GM23338 (cell line): Measurements from ENCODE around the gene GRK3. TPM values are rescaled to one million over a fixed set of nuclear protein-coding genes. Genes with fewer than 3 reads are reported as not detected.

ENCODE experiments used
- ATAC-seq: fragments of 200-7000 bp; cut with Tn5 transposase; 3 replicates; pipeline ENCODE4 v1.9.1; 2020
- DNase-seq: peaks from one replicate; pipeline ENCODE4 v3.0.0-alpha.2; 2015; ENCODE audit warnings: low spot score
- H2AFZ ChIP-seq: fragments of 200-600 bp; sonication (generic); 2 replicates; pipeline ENCODE4 v1.8.0; 2016; ENCODE audit warnings: antibody characterized with exemption, mild to moderate bottlenecking, moderate library complexity
- H3F3A ChIP-seq: fragments of 200-600 bp; sonication (generic); replicated peaks from 2 replicates; pipeline ENCODE4 v1.8.0; 2017; ENCODE audit warnings: antibody characterized with exemption, mixed run types, low read depth
- H3K27ac ChIP-seq: fragments of 200-600 bp; sonication (generic); 2 replicates; pipeline ENCODE4 v1.6.1; 2016; ENCODE audit warnings: low read depth
- H3K27me3 ChIP-seq: fragments of 200-600 bp; sonication (generic); 2 replicates; pipeline ENCODE4 v1.8.0; 2016; ENCODE audit warnings: mild to moderate bottlenecking, mixed run types, moderate library complexity; ENCODE audit not compliant: insufficient read depth
- H3K36me3 ChIP-seq: fragments of 200-600 bp; sonication (generic); 2 replicates; pipeline ENCODE4 v1.8.0; 2016; ENCODE audit warnings: mild to moderate bottlenecking; ENCODE audit not compliant: insufficient read depth
- H3K4me1 ChIP-seq: fragments of 200-600 bp; sonication (generic); 2 replicates; pipeline ENCODE4 v1.8.0; 2016; ENCODE audit warnings: mild to moderate bottlenecking, moderate library complexity; ENCODE audit not compliant: insufficient read depth
- H3K4me2 ChIP-seq: fragments of 200-600 bp; sonication (generic); 2 replicates; pipeline ENCODE4 v1.7.1; 2017; ENCODE audit warnings: mixed run types
- H3K4me3 ChIP-seq: fragments of 200-600 bp; sonication (generic); 2 replicates; pipeline ENCODE4 v1.6.1; 2016; ENCODE audit warnings: mixed run types
- H3K79me2 ChIP-seq: fragments of 200-600 bp; sonication (generic); replicated peaks from 2 replicates; pipeline ENCODE4 v1.8.0; 2017; ENCODE audit warnings: mild to moderate bottlenecking; ENCODE audit not compliant: insufficient read depth
- H3K9me2 ChIP-seq: fragments of 200-600 bp; sonication (generic); 2 replicates; pipeline ENCODE4 v1.8.0; 2017; ENCODE audit not compliant: insufficient read depth
- H4K20me1 ChIP-seq: fragments of 200-600 bp; sonication (generic); replicated peaks from 2 replicates; pipeline ENCODE4 v1.8.0; 2017; ENCODE audit warnings: mild to moderate bottlenecking; ENCODE audit not compliant: insufficient read depth
- H3K27ac Mint-ChIP-seq: 2 replicates; pipeline ENCODE4 v1.8.0; 2020; ENCODE audit warnings: inconsistent platforms, mild to moderate bottlenecking, moderate library complexity, mixed read lengths
- H3K27me3 Mint-ChIP-seq: 3 replicates; pipeline ENCODE4 v1.8.0; 2022; ENCODE audit warnings: low read depth, mild to moderate bottlenecking, moderate library complexity, mixed read lengths, inconsistent platforms; ENCODE audit not compliant: insufficient read depth, poor library complexity
- H3K36me3 Mint-ChIP-seq: 3 replicates; pipeline ENCODE4 v1.8.0; 2021; ENCODE audit warnings: low read depth, mild to moderate bottlenecking, inconsistent platforms, moderate library complexity, mixed read lengths
- H3K4me1 Mint-ChIP-seq: 3 replicates; pipeline ENCODE4 v1.8.0; 2020; ENCODE audit warnings: mild to moderate bottlenecking, inconsistent platforms, mixed read lengths
- H3K4me3 Mint-ChIP-seq: 3 replicates; pipeline ENCODE4 v1.8.0; 2021; ENCODE audit warnings: moderate library complexity, mild to moderate bottlenecking, inconsistent platforms, mixed read lengths
- H3K9me3 Mint-ChIP-seq: 3 replicates; pipeline ENCODE4 v1.8.0; 2020; ENCODE audit warnings: moderate library complexity, mild to moderate bottlenecking, inconsistent platforms, mixed read lengths
- CREB1 ChIP-seq: fragments of 250-450 bp; sonication (Bioruptor Pico); IDR thresholded peaks from 2 replicates; pipeline ENCODE4 v1.5.0; 2020; ENCODE audit warnings: low read depth, mild to moderate bottlenecking, moderate library complexity
- EZH2 ChIP-seq: fragments of 200-600 bp; sonication (generic); IDR thresholded peaks from one replicate; pipeline ENCODE4 v1.8.0; 2017; ENCODE audit warnings: antibody characterized with exemption, mild to moderate bottlenecking, low read depth; ENCODE audit not compliant: unreplicated experiment
- EZH2phosphoT487 ChIP-seq: fragments of 200-600 bp; sonication (generic); IDR thresholded peaks from one replicate; pipeline ENCODE4 v1.8.1; 2018; ENCODE audit warnings: antibody characterized with exemption; ENCODE audit not compliant: unreplicated experiment
- JUNB ChIP-seq: IDR thresholded peaks from one replicate; pipeline ENCODE4 v1.6.1; 2016; ENCODE audit warnings: antibody characterized with exemption; ENCODE audit not compliant: unreplicated experiment
- NANOG ChIP-seq: IDR thresholded peaks from 2 replicates; pipeline ENCODE4 v1.6.1; 2016; ENCODE audit warnings: antibody characterized with exemption, borderline replicate concordance
- STAT1 ChIP-seq: IDR thresholded peaks from one replicate; pipeline ENCODE4 v1.6.1; 2016; ENCODE audit warnings: antibody characterized with exemption; ENCODE audit not compliant: unreplicated experiment
- ZNF331 ChIP-seq: fragments of 250-450 bp; sonication (Bioruptor Pico); IDR thresholded peaks from 2 replicates; pipeline ENCODE4 v1.5.0; 2020; ENCODE audit warnings: low read depth, mild to moderate bottlenecking, moderate library complexity
- polyA plus RNA-seq: library from polyadenylated mRNA; unstranded; fragments of >200 nt; fragmentation: Nextera tagmentation; extraction: Ambion mirVana; gene quantifications from 2 replicates; pipeline ENCODE4 v1.2.1, GENCODE V29; 2016
- total RNA-seq: library from RNA; depleted of rRNA; stranded (reverse); fragments of >200 nt; shearing (Covaris generic); gene quantifications from 2 replicates; pipeline ENCODE4 v1.2.3, GENCODE V29; 2014
- TF ChIP-seq, protein P1 (sequence below): fragments of 250-450 bp; sonication (Bioruptor Pico); IDR thresholded peaks from 2 replicates; pipeline ENCODE4 v1.5.0; 2020; ENCODE audit warnings: mild to moderate bottlenecking, moderate library complexity
- TF ChIP-seq, protein P2 (sequence below), 2 experiments: fragments of 200-600 bp in 1 of 2; sonication (generic) in 1 of 2; conservative IDR thresholded peaks; 2 replicates each; pipeline versions ENCODE4 v1.5.1 to v1.6.1; 2016 to 2017; ENCODE audit warnings: antibody characterized with exemption in 2 of 2, low read depth in 2 of 2, mild to moderate bottlenecking in 2 of 2, moderate library complexity in 1 of 2

The GRK3 gene
- total and polyA plus RNA-seq, 2 experiments from 2014 or later: 6.0 to 25.3 TPM

DNA sequence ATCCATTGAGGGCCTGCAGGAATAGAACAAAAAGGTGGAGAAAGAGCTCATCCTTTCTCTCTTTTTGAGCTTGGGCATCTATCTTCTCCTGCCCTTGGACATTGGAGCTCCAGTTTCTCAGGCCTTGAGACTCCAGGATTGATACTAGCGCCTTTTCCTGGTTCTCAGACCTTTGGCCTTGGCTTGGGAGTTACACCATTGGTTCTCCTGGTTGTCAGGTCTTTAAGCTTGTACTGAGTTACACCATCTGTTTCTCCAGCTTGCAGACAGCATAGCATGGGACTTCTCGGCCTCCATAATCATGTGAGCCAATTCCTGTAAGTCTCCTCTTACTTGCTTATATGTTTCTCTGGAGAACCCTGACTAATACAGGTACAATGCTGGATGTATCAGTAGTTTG lies 72.6 kb downstream of the GRK3 start (continued):
- TF ChIP-seq, protein P1, sequence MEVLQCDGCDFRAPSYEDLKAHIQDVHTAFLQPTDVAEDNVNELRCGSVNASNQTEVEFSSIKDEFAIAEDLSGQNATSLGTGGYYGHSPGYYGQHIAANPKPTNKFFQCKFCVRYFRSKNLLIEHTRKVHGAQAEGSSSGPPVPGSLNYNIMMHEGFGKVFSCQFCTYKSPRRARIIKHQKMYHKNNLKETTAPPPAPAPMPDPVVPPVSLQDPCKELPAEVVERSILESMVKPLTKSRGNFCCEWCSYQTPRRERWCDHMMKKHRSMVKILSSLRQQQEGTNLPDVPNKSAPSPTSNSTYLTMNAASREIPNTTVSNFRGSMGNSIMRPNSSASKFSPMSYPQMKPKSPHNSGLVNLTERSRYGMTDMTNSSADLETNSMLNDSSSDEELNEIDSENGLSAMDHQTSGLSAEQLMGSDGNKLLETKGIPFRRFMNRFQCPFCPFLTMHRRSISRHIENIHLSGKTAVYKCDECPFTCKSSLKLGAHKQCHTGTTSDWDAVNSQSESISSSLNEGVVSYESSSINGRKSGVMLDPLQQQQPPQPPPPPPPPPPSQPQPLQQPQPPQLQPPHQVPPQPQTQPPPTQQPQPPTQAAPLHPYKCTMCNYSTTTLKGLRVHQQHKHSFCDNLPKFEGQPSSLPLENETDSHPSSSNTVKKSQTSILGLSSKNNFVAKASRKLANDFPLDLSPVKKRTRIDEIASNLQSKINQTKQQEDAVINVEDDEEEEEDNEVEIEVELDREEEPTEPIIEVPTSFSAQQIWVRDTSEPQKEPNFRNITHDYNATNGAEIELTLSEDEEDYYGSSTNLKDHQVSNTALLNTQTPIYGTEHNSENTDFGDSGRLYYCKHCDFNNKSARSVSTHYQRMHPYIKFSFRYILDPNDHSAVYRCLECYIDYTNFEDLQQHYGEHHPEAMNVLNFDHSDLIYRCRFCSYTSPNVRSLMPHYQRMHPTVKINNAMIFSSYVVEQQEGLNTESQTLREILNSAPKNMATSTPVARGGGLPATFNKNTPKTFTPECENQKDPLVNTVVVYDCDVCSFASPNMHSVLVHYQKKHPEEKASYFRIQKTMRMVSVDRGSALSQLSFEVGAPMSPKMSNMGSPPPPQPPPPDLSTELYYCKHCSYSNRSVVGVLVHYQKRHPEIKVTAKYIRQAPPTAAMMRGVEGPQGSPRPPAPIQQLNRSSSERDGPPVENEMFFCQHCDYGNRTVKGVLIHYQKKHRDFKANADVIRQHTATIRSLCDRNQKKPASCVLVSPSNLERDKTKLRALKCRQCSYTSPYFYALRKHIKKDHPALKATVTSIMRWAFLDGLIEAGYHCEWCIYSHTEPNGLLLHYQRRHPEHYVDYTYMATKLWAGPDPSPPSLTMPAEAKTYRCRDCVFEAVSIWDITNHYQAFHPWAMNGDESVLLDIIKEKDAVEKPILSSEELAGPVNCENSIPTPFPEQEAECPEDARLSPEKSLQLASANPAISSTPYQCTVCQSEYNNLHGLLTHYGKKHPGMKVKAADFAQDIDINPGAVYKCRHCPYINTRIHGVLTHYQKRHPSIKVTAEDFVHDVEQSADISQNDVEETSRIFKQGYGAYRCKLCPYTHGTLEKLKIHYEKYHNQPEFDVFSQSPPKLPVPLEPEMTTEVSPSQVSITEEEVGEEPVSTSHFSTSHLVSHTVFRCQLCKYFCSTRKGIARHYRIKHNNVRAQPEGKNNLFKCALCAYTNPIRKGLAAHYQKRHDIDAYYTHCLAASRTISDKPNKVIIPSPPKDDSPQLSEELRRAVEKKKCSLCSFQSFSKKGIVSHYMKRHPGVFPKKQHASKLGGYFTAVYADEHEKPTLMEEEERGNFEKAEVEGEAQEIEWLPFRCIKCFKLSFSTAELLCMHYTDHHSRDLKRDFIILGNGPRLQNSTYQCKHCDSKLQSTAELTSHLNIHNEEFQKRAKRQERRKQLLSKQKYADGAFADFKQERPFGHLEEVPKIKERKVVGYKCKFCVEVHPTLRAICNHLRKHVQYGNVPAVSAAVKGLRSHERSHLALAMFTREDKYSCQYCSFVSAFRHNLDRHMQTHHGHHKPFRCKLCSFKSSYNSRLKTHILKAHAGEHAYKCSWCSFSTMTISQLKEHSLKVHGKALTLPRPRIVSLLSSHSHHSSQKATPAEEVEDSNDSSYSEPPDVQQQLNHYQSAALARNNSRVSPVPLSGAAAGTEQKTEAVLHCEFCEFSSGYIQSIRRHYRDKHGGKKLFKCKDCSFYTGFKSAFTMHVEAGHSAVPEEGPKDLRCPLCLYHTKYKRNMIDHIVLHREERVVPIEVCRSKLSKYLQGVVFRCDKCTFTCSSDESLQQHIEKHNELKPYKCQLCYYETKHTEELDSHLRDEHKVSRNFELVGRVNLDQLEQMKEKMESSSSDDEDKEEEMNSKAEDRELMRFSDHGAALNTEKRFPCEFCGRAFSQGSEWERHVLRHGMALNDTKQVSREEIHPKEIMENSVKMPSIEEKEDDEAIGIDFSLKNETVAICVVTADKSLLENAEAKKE (CRISPR knock-in tag): no peak

DNA sequence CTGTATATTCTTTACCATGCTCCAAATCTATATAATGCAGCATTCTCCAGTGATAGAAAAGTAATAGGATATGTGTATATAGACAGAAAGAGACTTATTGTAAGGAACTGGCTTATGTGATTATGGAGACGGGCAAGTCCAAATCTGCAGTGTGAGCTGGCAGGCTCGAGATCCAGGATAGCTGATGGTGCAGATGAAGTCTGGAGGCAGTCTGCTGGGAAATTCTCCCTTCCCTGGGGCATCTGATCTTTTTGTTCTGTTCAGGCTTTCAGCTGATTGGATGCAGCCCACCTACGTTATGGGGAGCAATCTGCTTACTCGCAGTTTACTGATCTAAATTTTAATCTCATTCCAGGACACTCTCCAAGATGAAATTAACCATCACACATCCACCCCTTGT lies 73.2 kb downstream of the GRK3 start:
- no peak overlapping the region for H2AFZ ChIP-seq
- H3K27ac ChIP-seq: no peak overlapping the region
- no peak overlapping the region for H3K4me3 ChIP-seq
- H3K4me1 ChIP-seq: peaks cover 14% of the 10 kb centered on the region
- TF ChIP-seq EZH2phosphoT487: no peak
- TF ChIP-seq NANOG: no peak
- TF ChIP-seq JUNB: no peak
- no peak for TF ChIP-seq EZH2
- TF ChIP-seq CREB1 (CRISPR knock-in tag): no peak
- TF ChIP-seq ZNF331: no peak
- TF ChIP-seq, protein P2, sequence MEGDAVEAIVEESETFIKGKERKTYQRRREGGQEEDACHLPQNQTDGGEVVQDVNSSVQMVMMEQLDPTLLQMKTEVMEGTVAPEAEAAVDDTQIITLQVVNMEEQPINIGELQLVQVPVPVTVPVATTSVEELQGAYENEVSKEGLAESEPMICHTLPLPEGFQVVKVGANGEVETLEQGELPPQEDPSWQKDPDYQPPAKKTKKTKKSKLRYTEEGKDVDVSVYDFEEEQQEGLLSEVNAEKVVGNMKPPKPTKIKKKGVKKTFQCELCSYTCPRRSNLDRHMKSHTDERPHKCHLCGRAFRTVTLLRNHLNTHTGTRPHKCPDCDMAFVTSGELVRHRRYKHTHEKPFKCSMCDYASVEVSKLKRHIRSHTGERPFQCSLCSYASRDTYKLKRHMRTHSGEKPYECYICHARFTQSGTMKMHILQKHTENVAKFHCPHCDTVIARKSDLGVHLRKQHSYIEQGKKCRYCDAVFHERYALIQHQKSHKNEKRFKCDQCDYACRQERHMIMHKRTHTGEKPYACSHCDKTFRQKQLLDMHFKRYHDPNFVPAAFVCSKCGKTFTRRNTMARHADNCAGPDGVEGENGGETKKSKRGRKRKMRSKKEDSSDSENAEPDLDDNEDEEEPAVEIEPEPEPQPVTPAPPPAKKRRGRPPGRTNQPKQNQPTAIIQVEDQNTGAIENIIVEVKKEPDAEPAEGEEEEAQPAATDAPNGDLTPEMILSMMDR (conservative IDR thresholded peaks at IDR 0.05; ENCODE audit: low read depth in 2 of 2): no peak
- TF ChIP-seq STAT1: no peak
- no peaks in the 10 kb centered on the region for H3K9me2 ChIP-seq
- no peaks in the 10 kb centered on the region for H3K27me3 ChIP-seq
- peaks cover 7% of the 10 kb centered on the region for H3K36me3 ChIP-seq
- peaks cover 8% of the 10 kb centered on the region for H3K4me1 Mint-ChIP-seq
- no peak overlapping the region for H3K4me3 Mint-ChIP-seq
- peaks cover 4% of the 10 kb centered on the region for H4K20me1 ChIP-seq
- H3F3A ChIP-seq: no peaks in the 10 kb centered on the region
- H3K9me3 Mint-ChIP-seq: peaks cover 6% of the 10 kb centered on the region; the same call in 2 of the 3 replicates
- no peak for ATAC-seq
- no peak for DNase-seq
- H3K27ac Mint-ChIP-seq: no peak overlapping the region
- H3K4me2 ChIP-seq: no peak overlapping the region
- peaks cover 57% of the 10 kb centered on the region for H3K79me2 ChIP-seq
- peaks cover 4% of the 10 kb centered on the region for H3K27me3 Mint-ChIP-seq
- H3K36me3 Mint-ChIP-seq: peaks cover 21% of the 10 kb centered on the region
